Esophagus squamous epithelium (tissue), 5 donors: ENCODE results near the gene KCTD17. TPM values are rescaled to one million over a fixed set of nuclear protein-coding genes. Genes with fewer than 3 reads are reported as not detected.

Experiments
- DNase-seq: peaks from one replicate; lab custom pipeline; 2025; lab: John Stamatoyannopoulos, UW
- H3K27ac ChIP-seq, 4 donors: fragments of 200-600 bp; sonication (generic); one replicate each; pipeline ENCODE4 v1.5.1; 2016 to 2019; ENCODE audit warnings: mild to moderate bottlenecking in 1 of 4
- H3K27me3 ChIP-seq, 4 donors: fragments of 200-600 bp; sonication (generic); 1 replicate in 3 of 4; 2 replicates in 1 of 4; pipeline versions ENCODE4 v1.5.1 to v1.6.0; 2017 to 2021; ENCODE audit warnings: antibody characterized with exemption in 1 of 4
- H3K36me3 ChIP-seq, 3 donors: fragments of 200-600 bp; sonication (generic); one replicate each; pipeline ENCODE4 v1.5.1; 2016 to 2019
- H3K4me1 ChIP-seq, 3 donors: fragments of 200-600 bp; sonication (generic); one replicate each; pipeline ENCODE4 v1.5.1; 2017 to 2019
- H3K4me3 ChIP-seq, 4 donors: fragments of 200-600 bp; sonication (generic); 1 replicate in 3 of 4; 2 replicates in 1 of 4; pipeline ENCODE4 v1.5.1; 2016 to 2019; ENCODE audit warnings: mild to moderate bottlenecking in 2 of 4, moderate library complexity in 1 of 4
- H3K9me3 ChIP-seq, 3 donors: fragments of 200-600 bp; sonication (generic); one replicate each; pipeline ENCODE4 v1.5.1; 2016 to 2019
- POLR2A ChIP-seq, 4 donors: fragments of 450-650 bp; IDR thresholded peaks; one replicate each; pipeline ENCODE4 v1.6.1; 2017; ENCODE audit warnings: antibody characterized with exemption in 4 of 4, mild to moderate bottlenecking in 4 of 4, moderate library complexity in 3 of 4
- WGBS, 2 donors: methylation state at CpG; one replicate each; pipeline ENCODE4 v1.1.5; 2018; 5-methylcytosine and 5-hydroxymethylcytosine counted together
- intact Hi-C: fragments of 100-400 bp; cut with DNase I; formaldehyde crosslinking; loops from one replicate; pipeline ENCODE4 v1.15.0; 2022
- total RNA-seq, 4 donors: library from RNA; depleted of rRNA; stranded (reverse); fragments of >200 nt; gene quantifications; one replicate each; pipeline ENCODE4 v1.1.0, GENCODE V29; 2016
- TF ChIP-seq, protein P1 (sequence below), 6 experiments: fragments of 450-650 bp in 4 of 6; fragments of 200-600 bp in 2 of 6; sonication (generic) in 2 of 6; IDR thresholded peaks; one replicate each; pipeline ENCODE4 v1.5.1; 2016 to 2019; ENCODE audit warnings: antibody characterized with exemption in 6 of 6, mild to moderate bottlenecking in 4 of 6, moderate library complexity in 4 of 6
- donor health status: DM: yes; HTN: yes; CAD: no.

Gene KCTD17
- total RNA-seq, 4 donors from 2014 or later = 1.1 to 10.7 (median 6.5) TPM

DNA sequence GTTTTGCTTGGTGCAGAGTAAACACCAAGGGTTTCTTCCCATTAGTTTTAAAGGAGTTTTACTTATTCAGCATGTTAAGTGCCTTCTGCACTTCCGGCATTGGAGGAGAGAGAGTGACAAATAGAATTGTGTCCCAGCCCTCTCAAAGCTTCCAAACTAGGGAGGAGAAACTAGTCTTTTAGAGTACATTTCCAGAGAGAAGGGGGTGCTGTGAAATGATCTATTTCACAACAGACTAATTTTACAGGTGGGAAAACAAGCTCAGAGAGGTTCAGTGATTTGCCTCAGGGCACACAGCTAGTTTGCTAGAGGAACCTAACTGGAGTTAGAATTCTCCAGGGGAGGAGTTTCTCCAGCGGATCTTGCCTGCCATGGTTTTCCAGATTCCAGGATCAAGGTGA, 19.4 kb upstream of the KCTD17 start:
- Histone ChIP-seq H3K9me3 (no peaks in the 10 kb centered on the region), H3K36me3 (peaks cover 0 to 40% (median 19%) of the 10 kb centered on the region in 3 donors), H3K4me3 (peak overlapping the region in 1 of 4 donors; percentile 35), H3K27ac (peak overlapping the region; percentile 63 to 84 (median 81)), H3K4me1 (peaks cover 12 to 26% (median 14%) of the 10 kb centered on the region in 3 donors), H3K27me3 (peaks cover 0 to 7% (median 0%) of the 10 kb centered on the region in 4 donors)
- TF ChIP-seq, protein P1, sequence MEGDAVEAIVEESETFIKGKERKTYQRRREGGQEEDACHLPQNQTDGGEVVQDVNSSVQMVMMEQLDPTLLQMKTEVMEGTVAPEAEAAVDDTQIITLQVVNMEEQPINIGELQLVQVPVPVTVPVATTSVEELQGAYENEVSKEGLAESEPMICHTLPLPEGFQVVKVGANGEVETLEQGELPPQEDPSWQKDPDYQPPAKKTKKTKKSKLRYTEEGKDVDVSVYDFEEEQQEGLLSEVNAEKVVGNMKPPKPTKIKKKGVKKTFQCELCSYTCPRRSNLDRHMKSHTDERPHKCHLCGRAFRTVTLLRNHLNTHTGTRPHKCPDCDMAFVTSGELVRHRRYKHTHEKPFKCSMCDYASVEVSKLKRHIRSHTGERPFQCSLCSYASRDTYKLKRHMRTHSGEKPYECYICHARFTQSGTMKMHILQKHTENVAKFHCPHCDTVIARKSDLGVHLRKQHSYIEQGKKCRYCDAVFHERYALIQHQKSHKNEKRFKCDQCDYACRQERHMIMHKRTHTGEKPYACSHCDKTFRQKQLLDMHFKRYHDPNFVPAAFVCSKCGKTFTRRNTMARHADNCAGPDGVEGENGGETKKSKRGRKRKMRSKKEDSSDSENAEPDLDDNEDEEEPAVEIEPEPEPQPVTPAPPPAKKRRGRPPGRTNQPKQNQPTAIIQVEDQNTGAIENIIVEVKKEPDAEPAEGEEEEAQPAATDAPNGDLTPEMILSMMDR (IDR thresholded peaks at IDR 0.05) = no peak
- TF ChIP-seq POLR2A (IDR thresholded peaks at IDR 0.05) = no peak
- intact Hi-C loops = no loop called here
- WGBS, 2 donors = 34 to 37% methylated on average over 2 of the region's 2 CpGs
- DNase-seq = no peak

DNA sequence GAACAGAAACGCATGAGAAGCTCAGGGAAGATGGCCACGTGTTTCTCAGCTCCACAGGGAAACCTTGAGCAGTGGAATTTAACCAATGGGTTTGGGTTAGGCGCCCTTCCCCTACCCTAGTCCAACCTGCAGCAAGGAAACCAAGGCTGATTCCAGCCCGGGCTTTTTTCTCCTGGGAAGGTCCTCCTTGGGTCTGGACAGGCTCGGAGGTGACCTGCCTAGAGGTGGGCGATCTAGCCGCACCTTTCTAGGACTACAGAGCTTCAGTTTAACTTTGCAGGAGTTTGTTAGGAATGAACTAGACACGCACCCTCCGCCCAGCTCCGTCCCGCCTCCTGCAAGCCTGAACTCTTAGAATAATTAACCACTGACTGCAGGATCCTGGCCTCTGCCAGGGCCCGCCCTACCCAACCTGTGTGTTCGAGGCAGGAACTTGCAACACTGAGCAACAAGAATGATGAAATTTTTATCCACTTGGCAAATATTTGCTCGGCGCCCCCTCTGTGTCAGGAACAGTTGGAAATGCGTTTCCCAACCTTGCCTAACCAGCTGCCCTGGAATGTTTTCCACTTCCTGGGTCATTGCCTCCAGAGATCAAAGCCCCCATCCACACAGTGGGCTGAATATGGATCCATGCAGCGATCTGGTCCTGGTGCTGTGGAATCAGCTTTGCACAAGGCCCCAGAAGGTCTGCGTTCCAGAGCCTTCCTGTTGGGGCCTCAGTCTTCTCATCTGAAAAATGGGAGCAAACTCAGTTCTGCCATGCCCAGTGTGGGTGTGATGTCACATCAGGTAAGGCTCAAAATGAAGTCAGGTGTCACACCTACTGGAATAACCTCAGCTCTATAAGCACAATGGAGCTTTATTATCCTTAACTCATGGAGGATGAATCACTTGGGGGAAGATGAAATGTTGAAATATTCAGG, 18.7 kb upstream of the KCTD17 start:
- peak overlapping the region in 1 of 4 donors; percentile 35 for H3K4me3 ChIP-seq
- TF ChIP-seq, protein P1 (IDR thresholded peaks at IDR 0.05) = no peak
- TF ChIP-seq POLR2A (IDR thresholded peaks at IDR 0.05) = peak in 1 of 4 donors; percentile 16
- peak overlapping the region; percentile 63 to 84 (median 81) for H3K27ac ChIP-seq
- WGBS, 2 donors = 26 to 28% methylated on average over 6 to 16 of the region's 18 CpGs
- DNase-seq = no peak
- H3K9me3 ChIP-seq = no peaks in the 10 kb centered on the region
- peaks cover 12 to 26% (median 14%) of the 10 kb centered on the region in 3 donors for H3K4me1 ChIP-seq
- intact Hi-C loops = no loop called here
- peaks cover 0 to 13% (median 0%) of the 10 kb centered on the region in 4 donors for H3K27me3 ChIP-seq
- H3K36me3 ChIP-seq = peaks cover 0 to 34% (median 13%) of the 10 kb centered on the region in 3 donors

DNA sequence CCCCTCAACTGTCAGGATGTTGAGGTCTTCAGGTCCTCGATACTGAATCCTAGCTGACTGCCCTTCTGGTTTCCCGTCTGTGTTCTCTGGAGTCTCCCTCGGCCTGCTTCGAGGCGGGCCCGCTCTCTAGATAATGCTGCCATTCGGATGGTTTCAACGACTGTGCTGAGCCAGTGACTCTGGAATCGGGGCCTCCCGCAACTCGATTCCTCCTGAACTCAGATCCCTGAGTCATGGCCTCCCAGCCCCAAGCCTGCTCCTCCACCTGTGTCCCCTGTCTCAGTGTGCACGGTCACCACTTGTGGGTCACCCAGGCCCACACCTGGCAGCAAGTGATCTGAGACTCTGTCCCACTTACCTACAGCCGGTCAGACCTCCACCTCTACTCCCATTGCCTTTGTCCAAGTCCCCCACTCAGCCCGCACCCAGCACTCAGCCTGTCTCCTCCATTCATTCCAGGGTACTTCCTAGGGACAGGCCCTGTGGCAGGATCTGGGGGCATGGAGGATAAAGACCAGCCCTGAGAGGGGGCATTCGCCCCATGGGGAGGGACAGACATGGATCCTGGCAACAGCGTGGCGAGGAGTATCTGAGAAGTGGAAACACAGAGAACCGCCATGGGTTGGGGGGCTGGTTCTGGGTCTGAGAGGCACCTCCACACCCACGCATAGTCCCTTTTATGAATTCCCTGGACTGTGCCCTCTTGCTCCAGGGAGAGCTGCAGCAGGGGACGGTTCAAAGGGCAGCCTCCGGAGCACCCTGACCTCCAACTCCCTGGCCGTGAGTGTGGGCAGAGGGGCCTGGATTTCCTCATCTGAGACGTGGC, 17.7 kb upstream of the KCTD17 start:
- Histone ChIP-seq H3K4me3 (no peak overlapping the region), H3K4me1 (peaks cover 12 to 26% (median 14%) of the 10 kb centered on the region in 3 donors), H3K9me3 (no peaks in the 10 kb centered on the region), H3K36me3 (peaks cover 0 to 23% (median 7%) of the 10 kb centered on the region in 3 donors), H3K27ac (no peak overlapping the region), H3K27me3 (peaks cover 0 to 15% (median 0%) of the 10 kb centered on the region in 4 donors)
- DNase-seq = no peak
- TF ChIP-seq, protein P1 (IDR thresholded peaks at IDR 0.05) = no peak
- no peak for TF ChIP-seq POLR2A (IDR thresholded peaks at IDR 0.05)
- intact Hi-C loops = no loop called here
- WGBS, 2 donors = 90 to 91% methylated on average over 19 to 20 of the region's 23 CpGs

DNA sequence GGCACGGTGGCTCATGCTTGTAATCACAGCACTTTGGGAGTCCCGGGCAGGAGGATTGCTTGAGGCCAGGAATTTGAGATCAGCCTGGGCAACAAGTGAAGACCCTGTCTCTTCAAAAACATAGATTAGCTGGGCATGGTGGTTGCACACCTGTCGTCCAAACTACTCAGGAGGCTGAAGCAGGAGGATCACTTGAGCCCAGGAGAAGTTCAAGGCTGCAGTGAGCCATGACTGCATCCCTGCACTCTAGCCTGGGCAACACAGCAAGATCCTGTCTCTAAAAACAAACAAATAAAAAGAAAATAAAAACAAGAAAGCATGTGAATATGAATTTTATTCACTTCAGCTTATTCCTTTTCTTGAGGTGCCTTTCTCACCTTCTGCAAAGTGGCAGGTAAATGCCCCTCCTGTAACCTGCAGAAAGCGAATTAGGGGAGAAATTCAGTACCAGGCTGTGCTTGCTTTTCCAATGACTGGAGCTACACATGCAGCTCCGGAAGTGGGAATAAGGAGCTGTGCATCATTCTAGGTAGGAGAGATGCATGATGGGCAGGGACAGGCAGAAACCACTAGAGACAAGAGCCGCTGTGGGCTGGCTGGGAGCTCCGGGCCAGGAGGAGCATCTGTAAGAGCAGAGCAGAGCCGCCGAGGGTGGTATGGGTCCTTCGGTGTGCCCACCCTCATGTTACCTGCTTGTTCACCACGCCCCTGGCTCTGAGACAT, 14.7 kb upstream of the KCTD17 start:
- Histone ChIP-seq H3K27ac (no peak overlapping the region), H3K4me3 (no peak overlapping the region), H3K9me3 (no peaks in the 10 kb centered on the region), H3K27me3 (peaks cover 0 to 15% (median 0%) of the 10 kb centered on the region in 4 donors), H3K4me1 (peaks cover 7 to 27% (median 17%) of the 10 kb centered on the region in 3 donors), H3K36me3 (no peaks in the 10 kb centered on the region)
- no peak for TF ChIP-seq POLR2A (IDR thresholded peaks at IDR 0.05)
- TF ChIP-seq, protein P1 (IDR thresholded peaks at IDR 0.05) = no peak
- intact Hi-C loops = no loop called here
- WGBS, 2 donors = 80 to 88% methylated on average over 9 of the region's 11 CpGs
- DNase-seq = no peak
